ENCODE data around the gene C20orf204. TPM values are rescaled to one million over a fixed set of nuclear protein-coding genes. Genes with fewer than 3 reads are reported as not detected.

Gene C20orf204, protein sequence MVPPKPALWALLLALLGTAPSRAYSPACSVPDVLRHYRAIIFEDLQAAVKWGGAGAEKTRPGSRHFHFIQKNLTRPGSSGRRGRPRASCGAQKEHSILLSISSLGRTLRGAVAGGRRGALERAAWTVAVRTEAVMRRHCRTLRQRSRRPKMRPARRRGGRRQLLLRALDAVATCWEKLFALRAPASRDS
- total RNA-seq = 0.73 and 0.98 TPM in 2 replicates

GRCh38 chr20:64035933-64036345 lies at the start of gene C20orf204:
Gene C20orf204 (plus strand): TSS chr20:64036182. CDS start chr20:64036324, 142 bp downstream.

GRCh38 chr20:64049060-64049877 lies 13.3 kb downstream of the C20orf204 start, which contains the start of gene SOX18:
Gene SOX18 (minus strand): TSS chr20:64049639. CDS start chr20:64049516, 123 bp downstream.

DNA sequence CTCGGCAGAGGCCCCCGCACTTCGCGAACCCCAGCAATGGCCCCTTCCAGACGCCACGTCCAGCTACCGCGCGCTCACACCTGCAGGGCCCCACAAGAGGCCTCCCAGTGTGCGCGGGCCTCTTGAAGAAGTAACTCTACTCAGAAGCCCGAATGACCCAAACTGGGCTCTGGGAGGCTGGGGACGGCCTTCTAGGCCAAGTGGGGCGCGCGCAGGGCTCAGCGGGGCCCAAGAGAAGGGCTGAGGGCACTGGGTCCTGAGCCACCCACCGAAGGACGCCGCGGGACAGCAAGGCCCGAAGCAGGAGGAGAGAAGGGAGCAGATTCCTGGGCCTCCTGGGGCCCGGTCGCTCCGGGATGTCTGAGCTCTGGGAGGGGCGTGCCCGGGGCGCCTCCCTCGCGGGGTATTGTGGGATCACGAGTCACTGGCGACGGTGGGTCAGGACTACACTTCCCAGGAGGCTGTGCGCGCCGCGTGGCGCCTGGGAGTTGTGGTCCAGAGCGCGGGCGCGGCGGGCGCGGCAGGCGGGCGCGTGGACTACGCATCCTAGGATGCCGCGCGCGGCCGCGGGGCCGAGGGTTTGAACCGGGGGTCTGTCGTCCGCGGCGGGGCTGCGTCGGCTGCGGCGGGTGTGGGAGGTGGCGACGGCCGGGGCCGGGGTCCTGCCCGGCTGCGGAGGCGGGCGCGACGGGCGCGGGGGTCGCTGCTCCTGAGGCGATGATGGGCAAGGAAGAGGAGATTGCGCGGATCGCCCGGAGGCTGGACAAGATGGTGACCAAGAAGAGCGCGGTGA lies 26.8 kb downstream of the C20orf204 start, which contains the start of gene TCEA2:
Gene TCEA2, plus strand, starts transcription at position 603 of the 793 bp plus-strand sequence. Its CDS starts 115 bp downstream, at position 718.

GRCh38 chr20:64079273-64080012 lies 43.5 kb downstream of the C20orf204 start, which contains the start of gene RGS19:
Gene RGS19 (minus strand): TSS chr20:64079518. CDS start chr20:64076886, 2,632 bp downstream.

GRCh38 chr20:64080013-64080812 lies 44.2 kb downstream of the C20orf204 start, which contains the start of gene OPRL1:
Gene OPRL1 (plus strand): TSS chr20:64080082. CDS start chr20:64092721, 12,639 bp downstream.

GRCh38 chr20:64083804-64084684 lies 48.1 kb downstream of the C20orf204 start, which contains the start of gene LKAAEAR1:
Gene LKAAEAR1 (minus strand): TSS chr20:64084398. CDS start chr20:64084219, 179 bp downstream.

Small RNA genes lying within 50 kb of the gene (small RNA-seq; reads per million reads assigned to genes)
- gene AL355803.1 (not detected), gene MIR6813 (0.27 reads per million, percentile 5 among the genes with 10 or more reads in this experiment)

Other genes starting within 250 kb of the C20orf204 start
- gene ZBTB46, start 204.9 kb upstream of the C20orf204 start, total RNA-seq = under 0.01 and 0.98 TPM in 2 replicates
- gene ABHD16B, start 174.7 kb upstream of the C20orf204 start, total RNA-seq = not detected in 2 replicates
- 98.8 and 103 TPM in 2 replicates for gene TPD52L2, start 170.9 kb upstream of the C20orf204 start, total RNA-seq
- gene DNAJC5, start 141.1 kb upstream of the C20orf204 start, total RNA-seq = 31.2 and 45.4 TPM in 2 replicates
- 22.3 and 26.1 TPM in 2 replicates for gene UCKL1, start 79.8 kb upstream of the C20orf204 start, total RNA-seq
- gene ZNF512B, start 66.3 kb upstream of the C20orf204 start, total RNA-seq = 8.1 and 8.8 TPM in 2 replicates
- gene SAMD10, start 56.5 kb upstream of the C20orf204 start, total RNA-seq = 0.37 and 1.8 TPM in 2 replicates
- 52.9 and 57.7 TPM in 2 replicates for gene PRPF6, start 55.0 kb upstream of the C20orf204 start, total RNA-seq
- gene SOX18, start 13.5 kb downstream of the C20orf204 start, total RNA-seq = not detected in 2 replicates
- 6.5 and 13.2 TPM in 2 replicates for gene TCEA2, start 27.0 kb downstream of the C20orf204 start, total RNA-seq
- gene RGS19, start 43.3 kb downstream of the C20orf204 start, total RNA-seq = 5.5 and 9.0 TPM in 2 replicates
- gene OPRL1, start 43.9 kb downstream of the C20orf204 start, total RNA-seq = 0.20 and 0.37 TPM in 2 replicates
- gene LKAAEAR1, start 48.2 kb downstream of the C20orf204 start, total RNA-seq = 0.20 TPM in 1 of 2 replicates, not detected in the other
- not detected in 2 replicates for gene NPBWR2, start 71.4 kb downstream of the C20orf204 start, total RNA-seq
- gene MYT1, start 128.3 kb downstream of the C20orf204 start, total RNA-seq = not detected in 2 replicates
- gene PCMTD2, start 219.6 kb downstream of the C20orf204 start, total RNA-seq = 33.0 and 47.0 TPM in 2 replicates